Aorta (tissue), 5 donors: Measurements from ENCODE around the gene ZNF423. TPM values are rescaled to one million over a fixed set of nuclear protein-coding genes. Genes with fewer than 3 reads are reported as not detected.
A peak's percentile ranks its signal among the peaks of the same experiment; 100 is the strongest.

ENCODE experiments used
- ATAC-seq: fragments of 200-7000 bp; cut with Tn5 transposase; one replicate; pipeline ENCODE4 v1.9.1; 2022; ENCODE audit warnings: moderate library complexity; ENCODE audit not compliant: low FRiP score
- DNase-seq, 2 donors: peaks; one replicate each; pipeline ENCODE4 v3.0.0-alpha.2; 2020
- H3K27ac ChIP-seq, 2 donors: one replicate each; pipeline ENCODE4 v1.5.1; 2013; ENCODE audit warnings: low read length in 2 of 2, mild to moderate bottlenecking in 2 of 2, moderate library complexity in 2 of 2, control low read depth in 1 of 2, inconsistent platforms in 1 of 2, low read depth in 1 of 2
- H3K27me3 ChIP-seq, 2 donors: one replicate each; pipeline ENCODE4 v1.6.1; 2013; ENCODE audit warnings: control low read depth in 1 of 2, low read length in 1 of 2, mild to moderate bottlenecking in 1 of 2, moderate library complexity in 1 of 2; ENCODE audit not compliant: insufficient read depth in 2 of 2, control insufficient read depth in 1 of 2
- H3K36me3 ChIP-seq, 2 donors: one replicate each; pipeline ENCODE4 v1.6.1; 2013; ENCODE audit warnings: control low read depth in 1 of 2, low read length in 1 of 2, mild to moderate bottlenecking in 1 of 2; ENCODE audit not compliant: insufficient read depth in 2 of 2, control insufficient read depth in 1 of 2
- H3K4me1 ChIP-seq, 2 donors: one replicate each; pipeline ENCODE4 v1.6.1; 2013; ENCODE audit warnings: low read length in 2 of 2, control low read depth in 1 of 2, mild to moderate bottlenecking in 1 of 2, moderate library complexity in 1 of 2; ENCODE audit not compliant: insufficient read depth in 2 of 2, control insufficient read depth in 1 of 2
- H3K4me3 ChIP-seq, 2 donors: one replicate each; pipeline ENCODE4 v1.5.1; 2013; ENCODE audit warnings: low read length in 2 of 2, control low read depth in 1 of 2, mild to moderate bottlenecking in 1 of 2
- H3K9me3 ChIP-seq: one replicate; pipeline ENCODE4 v1.6.1; 2013; ENCODE audit warnings: mild to moderate bottlenecking, low read length; ENCODE audit not compliant: control insufficient read depth
- WGBS, 2 donors: extraction: QIAGEN DNeasy Blood & Tissue Kit; methylation state at CpG; one replicate each; pipeline ENCODE4 v1.1.7; 2013; 5-methylcytosine and 5-hydroxymethylcytosine counted together
- intact Hi-C, 2 donors: fragments of 100-400 bp; cut with DNase I; formaldehyde crosslinking; loops; one replicate each; pipeline versions ENCODE4 v1.14.2 to v1.15.0; 2022
- polyA plus RNA-seq, 2 donors: library from polyadenylated mRNA; stranded (reverse); fragments of 200-250 nt; gene quantifications; one replicate each; pipeline ENCODE4 v1.2.3, GENCODE V29; 2013
- total RNA-seq, 2 donors: library from RNA; stranded (reverse); fragmentation: NEBNext Ultra II Directional; extraction: Animal tissue kit (Norgen Biotek cat#: 25700); gene quantifications; one replicate each; pipeline ENCODE4 v1.2.1, GENCODE V29; 2021
- donor health status: healthy with polysubstance abuse.
- donor health status: Bipolar disorder and iron deficiency.
- donor health status: DM: no; HTN: no; CAD: no.
- donor health status: DM: no; HTN: no; CAD: no.
- donor health status: DM: yes; HTN: yes; CAD: no.

The ZNF423 gene
- total and polyA plus RNA-seq, 4 donors = 3.1 to 43.1 (median 10.0) TPM

DNA sequence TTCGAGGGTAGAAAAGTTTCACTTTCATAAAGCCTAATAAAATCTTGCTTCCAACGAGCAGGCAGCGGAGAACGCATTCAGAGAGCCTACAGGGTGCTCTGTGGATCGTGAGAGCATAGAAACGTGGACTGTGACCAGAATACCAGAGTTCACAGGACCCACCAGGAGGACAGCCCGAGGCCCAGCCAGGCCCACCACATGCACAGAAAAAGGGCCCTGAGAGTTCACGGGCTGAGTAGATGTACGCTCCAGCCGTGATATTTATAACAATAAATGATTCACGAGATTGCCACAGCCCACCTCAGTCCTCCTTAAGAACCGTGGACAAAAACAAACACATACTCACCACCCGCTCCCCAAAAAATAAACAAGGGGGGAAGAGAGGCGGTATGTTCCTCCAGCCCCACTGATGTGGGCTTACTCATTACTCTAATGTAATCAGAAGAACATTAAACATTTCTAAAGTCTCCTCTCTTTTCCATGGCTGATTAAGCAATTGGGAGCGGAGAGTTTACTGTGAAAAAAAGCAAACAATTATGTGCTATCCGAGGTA is 275.1 kb downstream of the ZNF423 start:
- Histone ChIP-seq H3K4me3 (no peak overlapping the region), H3K9me3 (no peaks in the 10 kb centered on the region), H3K4me1 (no peaks in the 10 kb centered on the region), H3K27ac (no peak overlapping the region), H3K27me3 (no peaks in the 10 kb centered on the region), H3K36me3 (no peaks in the 10 kb centered on the region)
- DNase-seq = peak in 1 of 2 donors; percentile 34
- intact Hi-C loops = no loop called here
- WGBS, 2 donors = 82 to 85% methylated on average over 16 of the region's 16 CpGs
- no peak for ATAC-seq

DNA sequence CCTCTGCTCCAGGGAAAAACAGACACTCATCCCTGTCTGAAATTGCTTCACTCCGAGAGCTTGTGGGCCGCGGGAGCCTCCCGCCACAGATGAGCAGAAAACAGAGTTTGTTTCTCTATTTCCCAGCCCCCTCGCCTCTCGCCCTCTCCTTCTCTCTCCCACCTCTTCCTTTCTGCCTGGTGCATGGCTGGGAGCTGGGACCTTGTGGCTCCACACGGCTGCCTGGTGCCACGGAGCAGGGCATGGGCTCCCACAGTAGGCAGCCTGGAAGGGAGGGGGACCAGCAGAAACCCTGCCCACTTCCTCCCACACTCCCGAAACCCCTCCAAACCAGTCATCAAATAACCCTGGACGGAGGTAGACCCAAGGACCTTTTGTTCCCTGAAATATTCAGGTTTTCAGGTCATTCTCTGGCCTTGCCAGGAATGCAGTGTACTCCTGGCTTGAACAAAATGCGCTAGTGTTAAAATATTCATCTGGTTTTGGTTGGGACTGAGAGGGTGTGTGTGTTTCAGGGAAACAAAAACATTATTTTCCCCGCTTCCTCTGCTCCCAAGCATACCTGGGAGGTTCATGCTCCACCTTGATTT is 277.4 kb downstream of the ZNF423 start:
- 93% methylated on average over 12 of the region's 12 CpGs for WGBS, 2 donors
- intact Hi-C loops = no loop called here
- Histone ChIP-seq H3K36me3 (no peaks in the 10 kb centered on the region), H3K27me3 (no peaks in the 10 kb centered on the region), H3K9me3 (no peaks in the 10 kb centered on the region), H3K4me3 (no peak overlapping the region), H3K4me1 (no peaks in the 10 kb centered on the region), H3K27ac (no peak overlapping the region)
- DNase-seq = peak in 1 of 2 donors; percentile 46
- no peak for ATAC-seq

DNA sequence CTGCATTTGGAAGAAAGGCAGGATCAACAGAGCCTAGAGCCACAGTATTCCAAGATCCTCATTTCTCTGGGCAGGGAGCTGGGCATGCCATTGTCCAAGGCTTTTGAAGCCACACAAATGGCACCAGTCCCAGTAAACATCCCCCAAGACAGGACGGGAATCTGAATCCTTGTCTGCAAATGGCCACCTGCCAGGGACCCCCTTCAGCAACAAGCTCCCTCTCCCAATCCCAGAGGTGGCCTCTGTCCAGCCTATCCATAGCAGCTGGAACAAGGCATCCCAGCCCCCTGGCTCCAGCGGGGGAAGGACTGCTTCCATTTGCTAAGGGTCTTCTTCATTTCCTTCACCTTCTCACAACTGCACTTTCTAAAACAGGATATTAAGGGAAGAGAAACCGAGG is 277.9 kb downstream of the ZNF423 start:
- no peaks in the 10 kb centered on the region for H3K9me3 ChIP-seq
- 74 to 100% methylated on average over 3 of the region's 3 CpGs for WGBS, 2 donors
- peak in 1 of 2 donors; percentile 46 for DNase-seq
- ATAC-seq = no peak
- no peaks in the 10 kb centered on the region for H3K27me3 ChIP-seq
- H3K4me1 ChIP-seq = no peaks in the 10 kb centered on the region
- H3K27ac ChIP-seq = no peak overlapping the region
- H3K36me3 ChIP-seq = no peaks in the 10 kb centered on the region
- no peak overlapping the region for H3K4me3 ChIP-seq
- intact Hi-C loops = no loop called here

DNA sequence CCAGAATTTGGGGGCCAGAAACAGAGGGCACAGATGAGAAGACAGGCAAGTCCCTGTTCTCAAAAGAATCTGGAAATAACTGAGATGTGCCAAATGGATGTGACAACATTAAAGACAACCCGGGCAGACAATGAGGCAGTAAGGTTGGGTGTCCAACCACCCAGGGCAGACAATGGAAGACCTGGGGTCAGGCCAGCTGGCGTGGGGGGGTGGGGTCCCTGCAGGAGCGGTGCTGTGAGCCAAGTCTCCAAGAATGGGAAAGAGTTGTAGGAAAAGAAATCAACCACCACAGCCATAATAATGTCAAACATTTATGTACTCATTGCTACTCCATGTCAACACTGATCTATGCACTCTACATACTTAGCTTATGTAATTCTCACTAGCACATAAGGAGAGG is 279.0 kb downstream of the ZNF423 start:
- ATAC-seq (no peak), DNase-seq (no peak)
- Histone ChIP-seq H3K4me1 (no peaks in the 10 kb centered on the region), H3K27me3 (no peaks in the 10 kb centered on the region), H3K27ac (no peak overlapping the region), H3K9me3 (no peaks in the 10 kb centered on the region), H3K4me3 (no peak overlapping the region), H3K36me3 (no peaks in the 10 kb centered on the region)
- WGBS, 2 donors = 93 to 96% methylated on average over 3 of the region's 3 CpGs
- intact Hi-C loops = no loop called here

DNA sequence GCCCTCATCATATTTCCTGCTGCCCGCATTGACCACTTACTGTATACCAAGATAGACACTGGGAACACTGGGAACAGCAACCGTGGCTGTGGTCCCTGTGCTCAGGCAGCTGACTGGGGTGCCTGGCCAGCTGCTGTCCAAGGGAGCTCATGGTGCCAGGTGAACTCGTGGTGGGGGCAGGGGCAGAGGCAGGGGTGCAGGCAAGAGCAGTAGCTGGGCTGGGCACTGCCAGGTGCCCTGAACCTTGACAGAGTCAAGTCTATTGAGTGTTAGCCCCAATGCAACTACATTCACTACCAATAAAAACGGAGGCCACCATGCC is 279.8 kb downstream of the ZNF423 start:
- 97 to 100% methylated on average over 4 of the region's 4 CpGs for WGBS, 2 donors
- Histone ChIP-seq H3K4me3 (no peak overlapping the region), H3K27me3 (no peaks in the 10 kb centered on the region), H3K27ac (no peak overlapping the region), H3K4me1 (no peaks in the 10 kb centered on the region), H3K9me3 (no peaks in the 10 kb centered on the region), H3K36me3 (no peaks in the 10 kb centered on the region)
- peak; percentile 5 for ATAC-seq
- intact Hi-C loops = no loop called here
- DNase-seq = no peak

DNA sequence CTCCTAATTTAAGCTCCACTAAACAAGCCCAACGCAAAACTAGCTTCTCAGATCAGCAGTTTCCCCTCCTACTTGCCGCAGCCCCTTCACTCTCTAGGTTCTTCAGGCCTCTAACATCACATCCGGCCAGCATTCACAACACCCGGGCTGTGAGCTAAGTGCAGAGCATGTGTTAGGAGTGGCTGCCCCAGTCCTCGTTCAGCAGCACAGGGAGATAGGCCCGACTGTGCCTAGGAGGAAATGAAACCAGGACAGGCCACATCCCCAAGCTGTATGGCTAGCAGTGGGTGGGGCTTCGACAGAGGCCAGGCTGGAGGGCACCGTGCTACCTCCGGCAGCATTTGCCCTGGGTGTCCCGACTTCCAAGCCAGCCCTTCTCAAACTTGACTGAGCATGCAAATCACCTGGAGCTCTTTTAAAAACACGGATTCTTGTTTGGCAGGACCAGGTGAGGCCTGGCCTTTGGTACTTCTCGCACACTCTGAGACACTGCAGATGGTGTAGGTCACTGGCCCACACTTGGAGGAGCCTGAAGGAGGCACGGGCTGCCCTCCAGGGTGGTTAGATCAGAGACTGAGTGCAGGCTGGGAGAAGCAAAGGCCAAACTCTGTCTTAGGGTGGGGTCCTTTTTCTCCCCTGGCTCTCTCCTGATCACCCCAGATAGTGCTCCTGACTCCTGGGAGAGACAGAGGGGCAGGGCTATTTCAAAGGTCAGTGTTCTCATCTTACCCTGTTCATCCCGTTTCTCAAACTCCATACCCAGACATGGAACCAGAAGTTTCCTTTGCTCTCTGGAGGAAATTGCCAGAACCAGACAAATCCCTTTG is 280.4 kb downstream of the ZNF423 start:
- ATAC-seq (no peak), DNase-seq (peak in 1 of 2 donors; percentile 81)
- no peaks in the 10 kb centered on the region for H3K36me3 ChIP-seq
- 89 to 94% methylated on average over 14 of the region's 14 CpGs for WGBS, 2 donors
- intact Hi-C loops = no loop called here
- no peak overlapping the region for H3K27ac ChIP-seq
- no peak overlapping the region for H3K4me3 ChIP-seq
- no peaks in the 10 kb centered on the region for H3K27me3 ChIP-seq
- H3K9me3 ChIP-seq = no peaks in the 10 kb centered on the region
- no peaks in the 10 kb centered on the region for H3K4me1 ChIP-seq

DNA sequence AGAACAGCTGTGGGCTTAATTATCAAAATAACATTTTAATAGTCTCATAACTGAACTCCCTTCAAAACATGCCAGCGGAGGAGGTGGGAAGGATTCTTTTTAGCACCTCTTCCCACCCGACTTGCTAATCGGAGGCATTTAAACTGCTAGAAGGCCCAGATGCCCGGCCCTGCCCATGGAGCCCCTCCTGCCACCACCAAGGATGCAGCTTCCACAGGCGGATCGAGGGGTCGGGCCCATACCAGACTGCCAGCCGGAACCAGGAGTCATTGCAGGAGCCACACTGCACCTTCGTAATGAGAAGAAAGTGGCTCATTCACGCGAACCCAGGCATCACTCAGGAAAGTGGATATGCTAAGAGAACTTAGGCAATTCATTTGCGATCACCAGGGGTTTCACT is 281.1 kb downstream of the ZNF423 start:
- no peaks in the 10 kb centered on the region for H3K4me1 ChIP-seq
- 96 to 98% methylated on average over 12 of the region's 12 CpGs for whole genome bisulfite sequencing, 2 donors
- intact Hi-C loops = no loop called here
- no peak overlapping the region for H3K4me3 ChIP-seq
- no peak overlapping the region for H3K27ac ChIP-seq
- H3K27me3 ChIP-seq = no peaks in the 10 kb centered on the region
- ATAC-seq (no peak), DNase-seq (no peak)
- no peaks in the 10 kb centered on the region for H3K9me3 ChIP-seq
- H3K36me3 ChIP-seq = no peaks in the 10 kb centered on the region

DNA sequence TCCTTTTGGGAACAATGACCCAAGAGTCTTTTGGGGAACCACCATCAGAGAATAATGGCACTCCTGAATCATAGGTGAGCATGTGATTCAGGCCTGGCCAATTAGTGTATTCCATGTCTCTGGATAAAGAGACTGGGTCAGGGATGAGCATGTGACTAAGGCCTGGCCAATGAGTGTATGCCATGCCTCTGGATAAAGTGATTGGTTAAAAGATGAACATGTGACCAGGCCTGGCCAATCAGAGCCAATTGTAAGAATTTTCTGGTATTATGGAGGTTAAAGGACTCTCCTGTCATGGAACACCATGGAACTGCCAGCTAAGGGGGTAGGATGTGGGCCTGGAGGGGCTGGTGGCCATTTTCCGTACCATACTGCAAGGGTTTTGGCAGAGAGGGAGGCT is 288.0 kb downstream of the ZNF423 start:
- H3K9me3 ChIP-seq = no peaks in the 10 kb centered on the region
- H3K4me1 ChIP-seq = no peaks in the 10 kb centered on the region
- no peak for DNase-seq
- no peak overlapping the region for H3K27ac ChIP-seq
- intact Hi-C loops = loop anchor here in 1 of 2 donors (10.0 kb wide), 1 partner anchor 97 kb away; no protein-coding TSS in a partner anchor
- no peaks in the 10 kb centered on the region for H3K36me3 ChIP-seq
- H3K4me3 ChIP-seq = no peak overlapping the region
- no peak for ATAC-seq
- no peaks in the 10 kb centered on the region for H3K27me3 ChIP-seq
- 95 to 100% methylated on average over 1 of the region's 1 CpG for WGBS, 2 donors

DNA sequence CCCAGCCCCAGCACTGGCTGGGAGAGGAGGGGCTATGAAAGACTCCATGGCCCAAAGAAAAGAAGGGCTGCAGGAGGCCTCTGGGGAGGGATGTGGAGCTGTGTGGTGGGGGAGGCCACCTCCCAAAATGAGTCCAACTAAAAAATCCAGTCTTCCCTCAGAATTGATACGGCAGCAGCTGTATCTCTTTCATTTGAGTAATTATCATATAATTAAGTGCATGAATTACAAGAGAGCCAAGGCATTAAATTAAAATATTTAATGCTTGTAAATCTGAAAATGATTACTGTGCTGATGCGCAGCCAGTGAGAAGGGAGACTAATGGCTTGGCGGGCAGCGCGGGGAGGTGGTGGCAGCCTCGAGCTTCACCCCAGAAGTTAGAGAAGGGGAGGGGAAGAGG is 289.5 kb downstream of the ZNF423 start:
- DNase-seq = no peak
- 92 to 96% methylated on average over 6 of the region's 6 CpGs for WGBS, 2 donors
- ATAC-seq = no peak
- no peaks in the 10 kb centered on the region for H3K36me3 ChIP-seq
- no peaks in the 10 kb centered on the region for H3K27me3 ChIP-seq
- H3K4me1 ChIP-seq = no peaks in the 10 kb centered on the region
- H3K27ac ChIP-seq = no peak overlapping the region
- H3K9me3 ChIP-seq = no peaks in the 10 kb centered on the region
- H3K4me3 ChIP-seq = no peak overlapping the region
- intact Hi-C loops = loop anchor here in 1 of 2 donors (10.0 kb wide), 1 partner anchor 98 kb away; no protein-coding TSS in a partner anchor
